ENCODE data around the gene CNRIP1. TPM values are rescaled to one million over a fixed set of nuclear protein-coding genes. Genes with fewer than 3 reads are reported as not detected.
A peak's percentile ranks its signal among the peaks of the same experiment; 100 is the strongest.

The CNRIP1 gene, protein sequence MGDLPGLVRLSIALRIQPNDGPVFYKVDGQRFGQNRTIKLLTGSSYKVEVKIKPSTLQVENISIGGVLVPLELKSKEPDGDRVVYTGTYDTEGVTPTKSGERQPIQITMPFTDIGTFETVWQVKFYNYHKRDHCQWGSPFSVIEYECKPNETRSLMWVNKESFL
- total RNA-seq (2021) (1.3 to 1.6 TPM (median 1.4 TPM) in 3 replicates), Bru-seq, nascent RNA (percentile 29 among the genes with signal in this experiment)
- long read RNA-seq, experiment 1, transcript CNRIP1-201 (3 exons, 1,953 nt): major isoform, 6 of 7 reads
- long read RNA-seq, experiment 1, partial matches to known transcripts: 0 of 7 reads
- long read RNA-seq, experiment 1, other reads (novel, unspliced or antisense): 1 of 7 reads
- long read RNA-seq, experiment 2, partial matches to known transcripts: 0 of 4 reads
- long read RNA-seq, experiment 2, other reads (novel, unspliced or antisense): 1 of 4 reads
- long read RNA-seq, experiment 3, partial matches to known transcripts: 0 of 2 reads
- long read RNA-seq, experiment 3, other reads (novel, unspliced or antisense): 0 of 2 reads

DNA sequence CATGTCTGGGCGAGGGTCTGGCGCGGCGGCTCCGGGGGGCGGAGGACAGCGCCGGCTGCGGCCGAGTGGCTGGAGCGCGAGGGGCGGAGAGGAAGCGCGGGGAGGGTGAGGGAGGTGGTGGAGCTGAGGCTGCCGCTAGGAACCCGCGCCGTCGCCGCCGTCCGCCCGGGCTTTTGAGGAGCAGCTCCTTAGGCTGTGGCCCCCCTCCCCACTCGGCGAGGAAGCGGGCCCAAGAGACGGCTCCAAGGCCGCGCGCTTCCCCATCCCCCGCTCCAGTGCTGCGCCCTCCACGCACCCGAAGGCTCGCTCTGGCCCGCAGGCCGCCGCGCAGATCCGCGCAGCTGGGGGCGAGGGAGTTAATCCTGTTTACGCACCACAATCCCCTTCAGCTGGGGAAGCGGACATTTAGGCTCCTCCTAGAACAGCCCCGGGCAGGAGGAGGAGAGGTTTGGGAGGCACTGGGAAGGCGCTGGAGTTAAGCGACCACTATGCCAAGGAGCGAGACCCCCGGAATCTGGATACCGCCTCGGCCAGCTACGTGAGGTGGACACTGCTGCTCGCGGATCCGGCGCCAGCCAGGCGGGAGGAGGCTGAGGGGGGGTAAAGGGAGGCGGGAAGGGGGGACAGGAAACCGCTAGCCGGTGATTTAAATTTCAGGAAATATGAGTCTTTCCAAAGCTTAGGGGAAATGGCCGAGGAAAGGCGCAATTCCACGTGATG, at the start of gene CNRIP1:
Gene CNRIP1 (minus strand): TSS at position 552 of the 720 bp plus-strand sequence. CDS start 549 bp downstream, at position 3.
- H3K27ac Mint-ChIP-seq: no peak within 1 kb of the TSS
- peak; percentile 64 for DNase-seq (ENCODE audit: low spot score)
- H3K27me3 Mint-ChIP-seq (ENCODE audit: low read depth): peaks cover 68% of the 10 kb centered on the region
- POLR2A ChIA-PET: interaction anchor here (0.6 kb wide), 2 partner anchors 13 to 125 kb away, joined by 3 to 5 read pairs; no protein-coding TSS in a partner anchor
- ATAC-seq: peak; percentile 72
- no peaks in the 10 kb centered on the region for H3K9me3 Mint-ChIP-seq
- peaks cover 12% of the 10 kb centered on the region for H3K4me1 Mint-ChIP-seq
- peak within 1 kb of the TSS; percentile 78 for H3K4me3 Mint-ChIP-seq
- CTCF ChIA-PET: interaction anchor here (0.8 to 2.2 kb wide), 11 partner anchors 14 to 403 kb away, joined by 3 to 15 read pairs (median 5); partner anchors contain the start of gene PPP3R1
- H3K36me3 Mint-ChIP-seq: no peaks in the 10 kb centered on the region
- TF ChIP-seq, protein P1, sequence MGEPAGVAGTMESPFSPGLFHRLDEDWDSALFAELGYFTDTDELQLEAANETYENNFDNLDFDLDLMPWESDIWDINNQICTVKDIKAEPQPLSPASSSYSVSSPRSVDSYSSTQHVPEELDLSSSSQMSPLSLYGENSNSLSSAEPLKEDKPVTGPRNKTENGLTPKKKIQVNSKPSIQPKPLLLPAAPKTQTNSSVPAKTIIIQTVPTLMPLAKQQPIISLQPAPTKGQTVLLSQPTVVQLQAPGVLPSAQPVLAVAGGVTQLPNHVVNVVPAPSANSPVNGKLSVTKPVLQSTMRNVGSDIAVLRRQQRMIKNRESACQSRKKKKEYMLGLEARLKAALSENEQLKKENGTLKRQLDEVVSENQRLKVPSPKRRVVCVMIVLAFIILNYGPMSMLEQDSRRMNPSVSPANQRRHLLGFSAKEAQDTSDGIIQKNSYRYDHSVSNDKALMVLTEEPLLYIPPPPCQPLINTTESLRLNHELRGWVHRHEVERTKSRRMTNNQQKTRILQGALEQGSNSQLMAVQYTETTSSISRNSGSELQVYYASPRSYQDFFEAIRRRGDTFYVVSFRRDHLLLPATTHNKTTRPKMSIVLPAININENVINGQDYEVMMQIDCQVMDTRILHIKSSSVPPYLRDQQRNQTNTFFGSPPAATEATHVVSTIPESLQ (CRISPR knock-in tag; IDR thresholded peaks at IDR 0.05): no peak
- TF ChIP-seq NR3C1 (CRISPR knock-in tag; conservative IDR thresholded peaks at IDR 0.05; ENCODE audit: low read depth): no peak
- no peak for TF ChIP-seq TEAD4 (CRISPR knock-in tag; IDR thresholded peaks at IDR 0.05)
- no peak for TF ChIP-seq GABPB1 (CRISPR knock-in tag; IDR thresholded peaks at IDR 0.05)
- no peak for TF ChIP-seq ZNF396 (CRISPR knock-in tag; IDR thresholded peaks at IDR 0.05; ENCODE audit: borderline replicate concordance)
- TF ChIP-seq, protein P2, sequence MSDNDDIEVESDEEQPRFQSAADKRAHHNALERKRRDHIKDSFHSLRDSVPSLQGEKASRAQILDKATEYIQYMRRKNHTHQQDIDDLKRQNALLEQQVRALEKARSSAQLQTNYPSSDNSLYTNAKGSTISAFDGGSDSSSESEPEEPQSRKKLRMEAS (CRISPR knock-in tag; IDR thresholded peaks at IDR 0.05): no peak
- no peak for TF ChIP-seq CREB1 (CRISPR knock-in tag; IDR thresholded peaks at IDR 0.05)
- TF ChIP-seq, protein P3, sequence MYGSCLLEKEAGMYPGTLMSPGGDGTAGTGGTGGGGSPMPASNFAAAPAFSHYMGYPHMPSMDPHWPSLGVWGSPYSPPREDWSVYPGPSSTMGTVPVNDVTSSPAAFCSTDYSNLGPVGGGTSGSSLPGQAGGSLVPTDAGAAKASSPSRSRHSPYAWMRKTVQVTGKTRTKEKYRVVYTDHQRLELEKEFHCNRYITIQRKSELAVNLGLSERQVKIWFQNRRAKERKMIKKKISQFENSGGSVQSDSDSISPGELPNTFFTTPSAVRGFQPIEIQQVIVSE (CRISPR knock-in tag; IDR thresholded peaks at IDR 0.05; ENCODE audit: borderline replicate concordance): no peak
- no peak for TF ChIP-seq GTF2I (CRISPR knock-in tag; conservative IDR thresholded peaks at IDR 0.05)
- TF ChIP-seq GRHL2 (CRISPR knock-in tag; IDR thresholded peaks at IDR 0.05; ENCODE audit: insufficient replicate concordance, severe bottlenecking): no peak
- TF ChIP-seq NR2C2 (CRISPR knock-in tag; IDR thresholded peaks at IDR 0.05): no peak
- TF ChIP-seq HMGA2 (CRISPR knock-in tag; IDR thresholded peaks at IDR 0.05): no peak
- no peak for TF ChIP-seq NFATC4 (CRISPR knock-in tag; IDR thresholded peaks at IDR 0.05)
- no peak for TF ChIP-seq NR1H2 (CRISPR knock-in tag; IDR thresholded peaks at IDR 0.05)
- no peak for TF ChIP-seq ZNF232 (CRISPR knock-in tag; IDR thresholded peaks at IDR 0.05)
- TF ChIP-seq, protein P4, sequence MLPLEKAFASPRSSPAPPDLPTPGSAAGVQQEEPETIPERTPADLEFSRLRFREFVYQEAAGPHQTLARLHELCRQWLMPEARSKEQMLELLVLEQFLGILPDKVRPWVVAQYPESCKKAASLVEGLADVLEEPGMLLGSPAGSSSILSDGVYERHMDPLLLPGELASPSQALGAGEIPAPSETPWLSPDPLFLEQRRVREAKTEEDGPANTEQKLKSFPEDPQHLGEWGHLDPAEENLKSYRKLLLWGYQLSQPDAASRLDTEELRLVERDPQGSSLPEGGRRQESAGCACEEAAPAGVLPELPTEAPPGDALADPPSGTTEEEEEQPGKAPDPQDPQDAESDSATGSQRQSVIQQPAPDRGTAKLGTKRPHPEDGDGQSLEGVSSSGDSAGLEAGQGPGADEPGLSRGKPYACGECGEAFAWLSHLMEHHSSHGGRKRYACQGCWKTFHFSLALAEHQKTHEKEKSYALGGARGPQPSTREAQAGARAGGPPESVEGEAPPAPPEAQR (CRISPR knock-in tag; IDR thresholded peaks at IDR 0.05): no peak
- TF ChIP-seq, protein P5, sequence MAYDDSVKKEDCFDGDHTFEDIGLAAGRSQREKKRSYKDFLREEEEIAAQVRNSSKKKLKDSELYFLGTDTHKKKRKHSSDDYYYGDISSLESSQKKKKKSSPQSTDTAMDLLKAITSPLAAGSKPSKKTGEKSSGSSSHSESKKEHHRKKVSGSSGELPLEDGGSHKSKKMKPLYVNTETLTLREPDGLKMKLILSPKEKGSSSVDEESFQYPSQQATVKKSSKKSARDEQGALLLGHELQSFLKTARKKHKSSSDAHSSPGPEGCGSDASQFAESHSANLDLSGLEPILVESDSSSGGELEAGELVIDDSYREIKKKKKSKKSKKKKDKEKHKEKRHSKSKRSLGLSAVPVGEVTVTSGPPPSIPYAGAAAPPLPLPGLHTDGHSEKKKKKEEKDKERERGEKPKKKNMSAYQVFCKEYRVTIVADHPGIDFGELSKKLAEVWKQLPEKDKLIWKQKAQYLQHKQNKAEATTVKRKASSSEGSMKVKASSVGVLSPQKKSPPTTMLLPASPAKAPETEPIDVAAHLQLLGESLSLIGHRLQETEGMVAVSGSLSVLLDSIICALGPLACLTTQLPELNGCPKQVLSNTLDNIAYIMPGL (CRISPR knock-in tag; IDR thresholded peaks at IDR 0.05): peak; percentile 87
- no peak; the same call in 1 of the 2 replicates for TF ChIP-seq RELA (CRISPR knock-in tag; IDR thresholded peaks at IDR 0.05; ENCODE audit: borderline replicate concordance)
- TF ChIP-seq RORB (CRISPR knock-in tag; IDR thresholded peaks at IDR 0.05): no peak
- TF ChIP-seq ZNF317 (CRISPR knock-in tag; IDR thresholded peaks at IDR 0.05; ENCODE audit: borderline replicate concordance, low read depth): no peak
- no peak for TF ChIP-seq FOXJ3 (CRISPR knock-in tag; IDR thresholded peaks at IDR 0.05; ENCODE audit: borderline replicate concordance)
- no peak for TF ChIP-seq JUN (CRISPR knock-in tag; IDR thresholded peaks at IDR 0.05)
- 0 out of 2 replicates have a peak, but pooled peaks have one; percentile 58 for TF ChIP-seq NFE2L1 (CRISPR knock-in tag; IDR thresholded peaks at IDR 0.05)
- no peak for TF ChIP-seq TCF7 (CRISPR knock-in tag; IDR thresholded peaks at IDR 0.05; ENCODE audit: low read depth)
- TF ChIP-seq ZBTB21 (CRISPR knock-in tag; IDR thresholded peaks at IDR 0.05; ENCODE audit: borderline replicate concordance): no peak; the same call in 1 of the 2 replicates
- TF ChIP-seq, protein P6, sequence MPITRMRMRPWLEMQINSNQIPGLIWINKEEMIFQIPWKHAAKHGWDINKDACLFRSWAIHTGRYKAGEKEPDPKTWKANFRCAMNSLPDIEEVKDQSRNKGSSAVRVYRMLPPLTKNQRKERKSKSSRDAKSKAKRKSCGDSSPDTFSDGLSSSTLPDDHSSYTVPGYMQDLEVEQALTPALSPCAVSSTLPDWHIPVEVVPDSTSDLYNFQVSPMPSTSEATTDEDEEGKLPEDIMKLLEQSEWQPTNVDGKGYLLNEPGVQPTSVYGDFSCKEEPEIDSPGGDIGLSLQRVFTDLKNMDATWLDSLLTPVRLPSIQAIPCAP (CRISPR knock-in tag; IDR thresholded peaks at IDR 0.05): no peak
- TF ChIP-seq KAT7 (CRISPR knock-in tag; IDR thresholded peaks at IDR 0.05; ENCODE audit: borderline replicate concordance): peak; percentile 15; the same call in 1 of the 2 replicates
- no peak for TF ChIP-seq SMAD4 (CRISPR knock-in tag; IDR thresholded peaks at IDR 0.05)
